Inflammatory macrophage (primary cell): ENCODE data around the gene LDLRAD3.
A peak's percentile ranks its signal among the peaks of the same experiment; 100 is the strongest.

Source experiments
- DNase-seq, 2 donors: peaks; one replicate each; pipeline ENCODE4 v3.0.0-alpha.2; 2020 to 2022

LDLRAD3 gene

GRCh38 chr11:36051235-36052144 lies 107.6 kb downstream of the LDLRAD3 start:
- DNase-seq = no peak

GRCh38 chr11:36053281-36053680 lies 109.4 kb downstream of the LDLRAD3 start:
- DNase-seq = no peak

GRCh38 chr11:36053862-36054261 lies 110.0 kb downstream of the LDLRAD3 start:
- DNase-seq = no peak

- DNase-seq = no peak
Measured at GRCh38 chr11:36054628-36055027, 110.8 kb downstream of the LDLRAD3 start.

GRCh38 chr11:36056160-36056751 lies 112.4 kb downstream of the LDLRAD3 start:
- peak; percentile 29 to 36 for DNase-seq

- peak in 1 of 2 donors; percentile 15 for DNase-seq
Measured at GRCh38 chr11:36057379-36058042, 113.6 kb downstream of the LDLRAD3 start.

- DNase-seq = no peak
Measured at GRCh38 chr11:36059660-36060059, 115.8 kb downstream of the LDLRAD3 start.

- peak; percentile 75 to 90 for DNase-seq
Measured at GRCh38 chr11:36060926-36061325, 117.1 kb downstream of the LDLRAD3 start.

GRCh38 chr11:36061471-36061870 lies 117.6 kb downstream of the LDLRAD3 start:
- DNase-seq = no peak

- DNase-seq = peak; percentile 36 to 73
Measured at GRCh38 chr11:36062796-36063365, 119.0 kb downstream of the LDLRAD3 start.

GRCh38 chr11:36065436-36065835 lies 121.6 kb downstream of the LDLRAD3 start:
- DNase-seq = no peak

- DNase-seq = no peak
Measured at GRCh38 chr11:36066891-36067290, 123.0 kb downstream of the LDLRAD3 start.

- no peak for DNase-seq
Measured at GRCh38 chr11:36069576-36070212, 125.8 kb downstream of the LDLRAD3 start.

GRCh38 chr11:36070213-36070953 lies 126.5 kb downstream of the LDLRAD3 start:
- peak; percentile 39 to 53 for DNase-seq

GRCh38 chr11:36070954-36071330 lies 127.1 kb downstream of the LDLRAD3 start:
- no peak for DNase-seq

GRCh38 chr11:36071917-36072500 lies 128.1 kb downstream of the LDLRAD3 start:
- no peak for DNase-seq

GRCh38 chr11:36073411-36074203 lies 129.7 kb downstream of the LDLRAD3 start:
- DNase-seq = no peak

GRCh38 chr11:36074941-36075431 lies 131.1 kb downstream of the LDLRAD3 start:
- no peak for DNase-seq

GRCh38 chr11:36077368-36077767 lies 133.5 kb downstream of the LDLRAD3 start:
- DNase-seq = no peak
